GM21723 (cell line): Measurements from ENCODE around the gene ZNF532.
"Not testable (repeated sequence)": the region's sequence is repeated elsewhere in the genome, so short reads cannot be mapped to it uniquely, and the experiment has no call there.

ENCODE experiments used
- ATAC-seq: cut with Tn5 transposase; IDR thresholded peaks from one replicate; pipeline ENCODE4 v1.9.1; 2021; ENCODE audit warnings: mild to moderate bottlenecking, moderate library complexity; ENCODE audit not compliant: unreplicated experiment

ZNF532 gene

GRCh38 chr18:58864146-58865032 lies at the start of gene ZNF532:
Gene ZNF532, plus strand, starts transcription at chr18:58864877. CDS start in a region left out here.
- no peak for ATAC-seq

GRCh38 chr18:58819051-58819450 lies 45.6 kb upstream of the ZNF532 start:
- ATAC-seq = no peak

- no peak for ATAC-seq
Measured at GRCh38 chr18:58820251-58820650, 44.4 kb upstream of the ZNF532 start.

GRCh38 chr18:58822944-58823343 lies 41.7 kb upstream of the ZNF532 start:
- ATAC-seq = no peak

- ATAC-seq = no peak
Measured at GRCh38 chr18:58823412-58823811, 41.3 kb upstream of the ZNF532 start.

GRCh38 chr18:58826926-58827325 lies 37.8 kb upstream of the ZNF532 start:
- not testable (repeated sequence) for ATAC-seq

GRCh38 chr18:58827428-58827827 lies 37.2 kb upstream of the ZNF532 start:
- no peak for ATAC-seq

- ATAC-seq = no peak
Measured at GRCh38 chr18:58827886-58828285, 36.8 kb upstream of the ZNF532 start.

GRCh38 chr18:58828399-58829121 lies 36.1 kb upstream of the ZNF532 start:
- no peak for ATAC-seq

- no peak for ATAC-seq
Measured at GRCh38 chr18:58829263-58829662, 35.4 kb upstream of the ZNF532 start.

GRCh38 chr18:58829886-58830285 lies 34.8 kb upstream of the ZNF532 start:
- not testable (repeated sequence) for ATAC-seq

- no peak for ATAC-seq
Measured at GRCh38 chr18:58831606-58832005, 33.1 kb upstream of the ZNF532 start.

- no peak for ATAC-seq
Measured at GRCh38 chr18:58838165-58838860, 26.4 kb upstream of the ZNF532 start.

- ATAC-seq = no peak
Measured at GRCh38 chr18:58838946-58839345, 25.7 kb upstream of the ZNF532 start.

GRCh38 chr18:58842978-58843687 lies 21.5 kb upstream of the ZNF532 start:
- ATAC-seq = no peak

- ATAC-seq = no peak
Measured at GRCh38 chr18:58843688-58844035, 21.0 kb upstream of the ZNF532 start.

GRCh38 chr18:58844871-58845270 lies 19.8 kb upstream of the ZNF532 start:
- no peak for ATAC-seq

- ATAC-seq = no peak
Measured at GRCh38 chr18:58845928-58846724, 18.6 kb upstream of the ZNF532 start.

- ATAC-seq = no peak
Measured at GRCh38 chr18:58847383-58848071, 17.1 kb upstream of the ZNF532 start.
